Endodermal cell (in vitro differentiated cells): Measurements from ENCODE around the gene ASIC4. TPM values are rescaled to one million over a fixed set of nuclear protein-coding genes. Genes with fewer than 3 reads are reported as not detected.

ENCODE experiments used
- DNase-seq: peaks from one replicate; pipeline ENCODE4 v3.0.0-alpha.2; 2017
- H3K27ac ChIP-seq: 2 replicates; pipeline ENCODE4 v1.5.1; 2013; ENCODE audit warnings: mild to moderate bottlenecking, low read depth, low read length, moderate library complexity
- H3K27me3 ChIP-seq: 2 replicates; pipeline ENCODE4 v1.6.1; 2013; ENCODE audit warnings: mild to moderate bottlenecking, low read length, moderate library complexity; ENCODE audit not compliant: insufficient read depth, control insufficient read depth, poor library complexity, severe bottlenecking
- H3K36me3 ChIP-seq: 2 replicates; pipeline ENCODE4 v1.7.0; 2013; ENCODE audit warnings: mild to moderate bottlenecking, low read length, moderate library complexity; ENCODE audit not compliant: control insufficient read depth, insufficient read depth
- H3K4me1 ChIP-seq: one replicate; pipeline ENCODE4 v1.7.0; 2013; ENCODE audit warnings: low read length; ENCODE audit not compliant: control insufficient read depth, insufficient read depth
- H3K4me3 ChIP-seq: 2 replicates; pipeline ENCODE4 v1.5.1; 2013; ENCODE audit warnings: mild to moderate bottlenecking, low read length, moderate library complexity
- H3K9ac ChIP-seq: 2 replicates; pipeline ENCODE4 v1.6.1; 2013; ENCODE audit warnings: mild to moderate bottlenecking, low read length, moderate library complexity; ENCODE audit not compliant: poor library complexity, severe bottlenecking; ENCODE audit errors: extremely low read depth
- H3K9me3 ChIP-seq: 2 replicates; pipeline ENCODE4 v1.6.1; 2013; ENCODE audit warnings: mild to moderate bottlenecking, low read length, moderate library complexity; ENCODE audit not compliant: control insufficient read depth
- H3K27ac Mint-ChIP-seq: 2 replicates; pipeline ENCODE4 v1.8.0; 2020; ENCODE audit warnings: mixed read lengths
- H3K27me3 Mint-ChIP-seq: 2 replicates; pipeline ENCODE4 v1.8.0; 2021; ENCODE audit warnings: mild to moderate bottlenecking, mixed read lengths; ENCODE audit not compliant: insufficient read depth
- H3K36me3 Mint-ChIP-seq: 2 replicates; pipeline ENCODE4 v1.8.0; 2020; ENCODE audit warnings: low read depth, mixed read lengths
- H3K4me1 Mint-ChIP-seq: 2 replicates; pipeline ENCODE4 v1.8.0; 2020; ENCODE audit warnings: mixed read lengths
- H3K4me3 Mint-ChIP-seq: 2 replicates; pipeline ENCODE4 v1.8.0; 2020; ENCODE audit warnings: mild to moderate bottlenecking, moderate library complexity, mixed read lengths
- H3K9me3 Mint-ChIP-seq: 2 replicates; pipeline ENCODE4 v1.8.0; 2020; ENCODE audit warnings: mild to moderate bottlenecking, mixed read lengths
- CTCF ChIP-seq: fragments of 200-600 bp; sonication (generic); conservative IDR thresholded peaks from 2 replicates; pipeline ENCODE4 v1.5.0; 2021; ENCODE audit warnings: antibody characterized with exemption, mild to moderate bottlenecking
- WGBS, 2 experiments: methylation state at CpG; one replicate each; pipeline versions ENCODE4 v1.1.5 to v1.1.7; 2013; ENCODE audit warnings: missing lambda C conversion rate in 2 of 2, mixed read lengths in 1 of 2; ENCODE audit not compliant: insufficient coverage in 1 of 2, insufficient read length in 1 of 2; 5-methylcytosine and 5-hydroxymethylcytosine counted together
- total RNA-seq, 2 donors: library from RNA; stranded (reverse); fragmentation: NEBNext Ultra II Directional in 1 of 2; extraction: Animal tissue kit (Norgen Biotek cat#: 25700) in 1 of 2; gene quantifications; 2 replicates in 1 of 2; 3 replicates in 1 of 2; pipeline ENCODE4 v1.2.1, GENCODE V29; 2021

Gene ASIC4
- total RNA-seq, 2 donors from 2014 or later, result 0.29 to 1.00 TPM

- peaks cover 41% of the 10 kb centered on the region for H3K27me3 ChIP-seq
- Mint-ChIP-seq H3K36me3 (no peaks in the 10 kb centered on the region), H3K27me3 (peaks cover 59% of the 10 kb centered on the region), H3K4me1 (peaks cover 29% of the 10 kb centered on the region), H3K4me3 (no peak overlapping the region), H3K9me3 (no peaks in the 10 kb centered on the region), H3K27ac (peak overlapping the region; percentile 13)
- H3K4me3 ChIP-seq, result no peak overlapping the region
- H3K36me3 ChIP-seq, result no peaks in the 10 kb centered on the region
- no peak overlapping the region for H3K9ac ChIP-seq
- 88 to 90% methylated on average over 4 to 5 of the region's 5 CpGs for WGBS, 2 experiments
- no peak for TF ChIP-seq CTCF
- no peak overlapping the region for H3K27ac ChIP-seq
- DNase-seq, result no peak
- no peaks in the 10 kb centered on the region for H3K9me3 ChIP-seq
- H3K4me1 ChIP-seq, result peaks cover 26% of the 10 kb centered on the region
Observed at GRCh38 chr2:219527472-219527871, 13.2 kb downstream of the ASIC4 start.

- peak overlapping the region; percentile 24 for H3K4me3 Mint-ChIP-seq
- no peak overlapping the region for H3K27ac ChIP-seq
- H3K36me3 ChIP-seq, result no peaks in the 10 kb centered on the region
- no peak overlapping the region for H3K9ac ChIP-seq
- H3K9me3 ChIP-seq, result no peaks in the 10 kb centered on the region
- H3K9me3 Mint-ChIP-seq, result no peaks in the 10 kb centered on the region
- H3K27ac Mint-ChIP-seq, result no peak overlapping the region
- DNase-seq, result peak; percentile 95
- H3K4me1 Mint-ChIP-seq, result peaks cover 23% of the 10 kb centered on the region
- peaks cover 68% of the 10 kb centered on the region for H3K27me3 Mint-ChIP-seq
- H3K4me1 ChIP-seq, result peaks cover 25% of the 10 kb centered on the region
- peak overlapping the region; percentile 73 for H3K4me3 ChIP-seq
- peak; percentile 98 for TF ChIP-seq CTCF
- no peaks in the 10 kb centered on the region for H3K36me3 Mint-ChIP-seq
- 22 to 40% methylated on average over 9 to 21 of the region's 21 CpGs for WGBS, 2 experiments
- H3K27me3 ChIP-seq, result peaks cover 41% of the 10 kb centered on the region
Observed at GRCh38 chr2:219530048-219530963, 16.0 kb downstream of the ASIC4 start.

- H3K36me3 ChIP-seq, result no peaks in the 10 kb centered on the region
- TF ChIP-seq CTCF, result no peak
- H3K4me1 Mint-ChIP-seq, result peaks cover 8% of the 10 kb centered on the region
- H3K9me3 ChIP-seq, result no peaks in the 10 kb centered on the region
- H3K27me3 ChIP-seq, result peaks cover 41% of the 10 kb centered on the region
- no peak overlapping the region for H3K27ac ChIP-seq
- no peak overlapping the region for H3K9ac ChIP-seq
- H3K36me3 Mint-ChIP-seq, result no peaks in the 10 kb centered on the region
- H3K4me3 ChIP-seq, result no peak overlapping the region
- H3K27me3 Mint-ChIP-seq, result peaks cover 63% of the 10 kb centered on the region
- peaks cover 13% of the 10 kb centered on the region for H3K4me1 ChIP-seq
- DNase-seq, result no peak
- 88 to 93% methylated on average over 16 to 20 of the region's 20 CpGs for WGBS, 2 experiments
- no peak overlapping the region for H3K27ac Mint-ChIP-seq
- no peaks in the 10 kb centered on the region for H3K9me3 Mint-ChIP-seq
- no peak overlapping the region for H3K4me3 Mint-ChIP-seq
Observed at GRCh38 chr2:219531639-219532377, 17.5 kb downstream of the ASIC4 start.
